HG03066 (cell line): ENCODE data around the gene IMMP2L.
A peak's percentile ranks its signal among the peaks of the same experiment; 100 is the strongest.
"Not testable (repeated sequence)": the region's sequence is repeated elsewhere in the genome, so short reads cannot be mapped to it uniquely, and the experiment has no call there.

Experiments
- ATAC-seq: cut with Tn5 transposase; IDR thresholded peaks from one replicate; pipeline ENCODE4 v1.9.1; 2021; ENCODE audit warnings: low read depth; ENCODE audit not compliant: unreplicated experiment

Gene IMMP2L

DNA sequence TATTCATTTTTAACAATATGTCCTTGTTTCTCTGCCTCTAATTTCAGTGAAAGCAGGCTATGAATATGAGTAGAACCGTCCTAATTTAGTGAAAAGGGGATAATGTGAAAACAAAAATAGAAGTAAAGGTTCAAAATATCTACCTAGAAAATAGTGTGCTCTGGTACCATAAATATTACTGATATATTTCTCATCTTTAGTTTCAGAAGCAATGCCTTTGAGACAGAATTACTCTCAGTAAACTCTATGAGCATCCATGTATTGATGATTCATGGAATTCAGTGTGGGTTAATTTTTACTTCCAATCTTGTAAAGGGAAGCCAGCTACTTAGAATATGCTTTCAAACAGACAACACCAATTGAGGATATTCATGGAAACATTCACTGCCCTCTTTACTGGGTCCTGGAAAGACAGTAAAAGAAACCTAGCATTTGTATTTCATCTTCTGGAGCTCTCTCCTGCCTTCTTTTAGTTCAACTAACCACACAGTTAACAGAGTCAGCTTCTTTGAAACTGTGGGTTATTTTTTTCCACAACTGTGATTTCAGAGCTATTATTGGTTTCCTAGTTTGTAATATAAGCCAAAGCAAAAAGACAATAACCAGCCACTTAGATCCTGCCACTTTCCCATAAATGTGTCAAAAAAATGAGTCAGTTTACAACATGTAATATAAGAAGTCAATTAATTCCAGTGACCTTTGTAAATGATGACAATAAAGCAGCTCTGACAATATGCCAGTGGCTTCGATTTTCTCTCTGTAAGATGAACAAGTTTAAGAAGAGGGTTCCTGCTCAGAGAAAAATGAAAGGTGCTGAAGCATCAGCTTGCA, 469.7 kb downstream of the IMMP2L start:
- peak; percentile 59 for ATAC-seq

DNA sequence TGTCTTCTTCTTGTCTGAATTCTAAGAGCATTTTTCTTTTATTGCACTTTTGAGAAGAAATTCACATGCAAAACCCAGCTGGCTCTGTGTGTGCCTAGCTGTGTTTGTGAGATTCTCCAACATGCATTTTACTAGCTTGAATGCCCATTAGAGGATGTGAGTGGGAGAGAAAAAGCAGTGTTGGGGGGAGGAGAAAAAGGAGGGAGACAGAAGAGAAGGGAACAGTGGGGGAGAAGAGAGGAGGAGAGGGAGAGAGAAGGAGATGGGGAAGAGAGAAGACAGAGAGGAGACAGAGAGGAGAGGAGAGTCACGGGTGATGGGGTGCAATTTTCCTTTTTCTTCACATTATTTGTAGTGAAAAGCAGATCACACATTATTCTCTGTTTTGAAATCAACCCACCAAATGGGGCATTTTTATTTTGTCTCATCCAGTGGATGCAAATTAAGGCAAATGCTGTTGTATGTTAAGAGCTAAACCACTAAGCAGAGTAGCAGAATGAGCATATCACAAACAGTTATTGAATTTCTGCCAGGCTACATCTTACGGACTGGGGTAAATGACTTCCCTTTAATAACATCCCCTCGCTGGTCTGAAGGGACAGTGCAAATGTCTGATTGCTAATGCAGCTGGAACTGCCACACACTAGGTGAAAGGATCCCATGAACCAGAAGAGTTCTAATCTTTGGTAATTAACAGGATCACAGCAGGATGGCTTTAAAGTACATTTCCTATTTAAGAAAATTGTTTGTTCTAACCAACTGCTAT, 470.5 kb downstream of the IMMP2L start:
- ATAC-seq = peak; percentile 11

DNA sequence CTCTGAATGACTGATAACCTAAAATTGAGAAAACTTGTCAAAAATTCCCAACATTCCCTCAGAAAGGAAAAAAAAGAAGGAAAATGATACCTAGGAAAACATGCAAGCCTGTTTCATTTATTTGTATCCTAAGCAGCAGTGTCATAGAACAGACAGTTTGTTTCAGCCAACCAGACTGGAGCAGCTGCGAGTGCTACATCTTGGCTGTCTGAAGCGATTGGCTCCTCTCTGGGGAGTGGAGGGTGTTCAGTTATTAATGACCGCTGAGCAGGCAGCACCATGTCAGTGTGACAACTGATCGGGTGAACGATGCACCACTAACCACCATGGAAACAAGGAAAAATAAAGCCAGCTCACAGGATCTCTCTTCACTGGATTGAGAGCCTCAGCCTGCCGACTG, 471.4 kb downstream of the IMMP2L start, which contains the start of gene LRRN3:
TSS of gene LRRN3 (plus strand) at position 282 of the 400 bp plus-strand sequence. CDS start 31,646 bp downstream, outside the sequence.
- ATAC-seq = no peak

DNA sequence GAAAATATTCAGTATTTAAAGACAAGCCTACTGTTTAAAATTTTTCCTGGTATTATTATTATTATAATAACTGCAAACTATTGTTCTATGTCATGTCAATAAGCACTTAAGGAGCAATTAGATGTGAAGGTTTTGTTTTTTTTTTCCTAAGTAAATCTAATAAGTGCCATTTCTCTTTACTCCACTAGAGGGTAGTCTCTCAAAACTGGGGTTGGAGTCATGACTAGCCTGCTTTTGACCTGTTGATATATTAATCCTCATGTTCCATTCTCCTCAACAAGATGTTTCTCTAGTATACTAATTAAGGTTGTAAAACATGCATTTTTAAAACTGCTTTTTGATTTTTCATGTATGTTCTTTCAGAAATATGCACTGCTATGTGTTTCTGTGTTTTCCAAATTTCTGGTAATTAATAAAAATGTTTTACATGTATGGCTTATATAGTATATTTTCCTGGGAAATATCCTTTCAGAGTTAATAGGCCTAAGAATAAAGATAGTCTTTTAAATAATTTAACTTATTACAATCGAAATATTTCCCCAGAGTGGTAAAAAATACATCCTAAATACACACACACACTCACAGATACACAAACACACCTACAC, 472.4 kb downstream of the IMMP2L start:
- ATAC-seq = peak; percentile 38

DNA sequence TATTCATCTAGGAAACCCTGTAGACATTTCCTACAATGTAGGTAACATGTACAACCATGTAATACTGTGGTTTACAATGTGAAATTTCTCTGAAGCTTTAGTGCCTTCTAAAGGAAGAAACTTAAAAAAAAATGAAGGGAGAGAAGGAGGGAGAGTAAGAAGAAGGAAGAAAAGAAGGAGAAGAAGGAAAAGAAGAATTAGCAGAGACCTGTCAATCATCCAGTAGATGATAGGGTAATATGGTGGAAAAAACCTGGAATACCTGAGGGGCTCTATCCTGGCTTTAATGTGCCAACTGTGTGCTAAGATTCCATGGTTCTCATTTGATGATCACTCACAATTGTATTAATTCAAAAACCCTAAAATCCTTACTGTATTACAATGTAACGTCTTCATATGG, 474.0 kb downstream of the IMMP2L start:
- no peak for ATAC-seq

DNA sequence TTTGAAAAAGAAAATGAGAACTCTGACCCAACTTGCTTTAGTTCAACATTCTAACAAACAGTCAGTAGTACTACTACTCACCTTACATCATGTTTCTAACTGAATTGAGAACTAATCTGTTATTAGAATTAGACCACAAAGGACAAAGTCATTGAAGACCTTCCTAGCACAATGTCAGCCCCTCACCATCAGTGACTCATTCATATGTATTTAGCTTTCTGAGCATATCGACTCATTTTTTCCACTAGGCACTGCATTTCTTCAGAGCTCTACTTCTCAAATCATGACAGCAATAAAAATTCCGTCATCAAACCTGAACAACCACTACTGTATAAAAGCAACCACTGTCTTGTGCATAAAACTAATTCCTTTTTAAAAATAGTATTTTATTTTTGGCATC, 475.8 kb downstream of the IMMP2L start:
- ATAC-seq = no peak

DNA sequence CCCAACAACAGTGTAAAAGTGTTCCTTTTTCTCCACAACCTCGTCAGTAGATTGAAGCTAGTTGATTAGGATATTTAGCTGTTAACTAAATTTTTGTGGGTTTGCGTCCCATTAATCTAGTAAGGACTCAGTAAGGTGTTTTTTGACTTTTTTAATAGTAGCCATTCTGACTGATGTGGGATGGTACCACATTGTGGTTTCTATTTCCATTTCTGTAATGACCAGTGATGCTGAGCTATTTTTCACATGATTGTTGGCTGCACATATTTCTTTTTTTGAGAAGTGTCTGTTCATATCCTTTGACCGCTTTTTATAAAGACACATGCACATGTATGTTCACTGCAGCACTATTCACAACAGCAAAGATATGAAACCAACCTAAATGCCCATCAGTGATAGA, 476.9 kb downstream of the IMMP2L start:
- no peak for ATAC-seq

DNA sequence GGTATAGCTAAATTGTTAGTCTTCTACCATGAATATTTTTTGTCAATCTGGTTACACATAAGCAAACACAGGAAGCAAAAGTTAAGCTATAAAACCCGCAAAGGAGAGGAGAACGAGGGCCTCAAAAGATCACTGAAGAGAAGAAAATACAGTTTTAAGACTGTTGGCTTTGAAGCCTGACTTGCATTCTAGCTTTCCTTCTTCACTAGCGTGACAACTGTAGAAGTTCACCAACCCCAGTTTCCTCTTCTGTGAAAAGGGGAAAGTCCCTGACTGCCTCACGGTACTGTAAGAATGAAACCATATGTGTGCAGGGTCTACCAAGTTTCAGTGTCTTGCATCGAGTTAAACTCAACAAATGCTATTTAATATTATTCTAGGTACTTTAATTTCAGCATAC, 478.9 kb downstream of the IMMP2L start:
- ATAC-seq = peak; percentile 98

DNA sequence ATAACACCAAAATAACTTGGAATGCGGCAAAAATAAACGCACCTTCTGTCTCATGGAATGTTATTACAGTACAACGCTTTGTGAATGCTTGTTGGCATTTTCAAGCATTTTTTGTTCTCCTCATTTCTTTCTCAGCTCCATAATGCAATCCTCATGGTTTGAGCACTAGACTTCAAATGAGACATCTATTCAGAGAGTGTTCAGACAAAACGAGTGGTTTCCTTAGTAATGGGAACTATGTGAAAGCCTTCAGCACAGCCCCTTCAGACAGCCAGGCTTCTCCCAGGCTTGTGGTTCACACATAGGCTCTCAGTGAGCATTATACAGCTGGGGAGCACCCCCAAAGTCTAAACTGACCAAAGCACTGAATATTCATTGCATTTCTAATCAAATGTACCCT, 479.9 kb downstream of the IMMP2L start:
- no peak for ATAC-seq

DNA sequence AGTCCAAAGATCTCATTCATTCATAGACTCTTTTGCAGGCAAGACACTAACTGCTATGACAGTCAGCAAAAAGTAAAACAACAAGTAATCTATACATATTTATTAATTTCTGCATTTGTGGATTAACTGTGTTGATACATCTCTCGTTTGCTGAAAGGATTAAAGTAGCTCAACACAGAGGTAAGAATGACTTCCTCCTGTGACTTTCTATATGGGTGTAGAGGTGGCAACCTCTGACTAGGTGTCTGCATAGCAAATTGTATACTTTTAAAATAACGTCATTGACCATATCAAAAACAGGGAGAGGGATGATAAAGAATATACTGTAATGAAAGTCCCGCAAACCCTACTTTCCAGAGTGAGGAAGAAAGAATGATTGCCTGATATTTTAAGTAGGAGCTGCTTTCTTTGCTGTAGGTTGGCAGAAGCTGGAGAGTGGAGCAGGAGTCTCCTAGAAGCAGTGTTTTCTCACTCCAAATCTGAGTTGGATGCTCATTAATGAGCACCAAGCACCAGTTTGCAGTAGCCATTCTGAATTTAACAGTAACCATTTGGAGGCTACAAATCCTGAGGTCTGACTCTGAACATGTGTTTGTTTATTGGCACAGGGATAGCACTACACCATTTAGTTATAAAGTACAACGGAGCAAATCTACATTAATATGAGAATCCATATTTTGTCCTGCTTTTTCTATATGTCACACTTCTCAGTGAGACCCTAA, 480.6 kb downstream of the IMMP2L start:
- no peak for ATAC-seq

DNA sequence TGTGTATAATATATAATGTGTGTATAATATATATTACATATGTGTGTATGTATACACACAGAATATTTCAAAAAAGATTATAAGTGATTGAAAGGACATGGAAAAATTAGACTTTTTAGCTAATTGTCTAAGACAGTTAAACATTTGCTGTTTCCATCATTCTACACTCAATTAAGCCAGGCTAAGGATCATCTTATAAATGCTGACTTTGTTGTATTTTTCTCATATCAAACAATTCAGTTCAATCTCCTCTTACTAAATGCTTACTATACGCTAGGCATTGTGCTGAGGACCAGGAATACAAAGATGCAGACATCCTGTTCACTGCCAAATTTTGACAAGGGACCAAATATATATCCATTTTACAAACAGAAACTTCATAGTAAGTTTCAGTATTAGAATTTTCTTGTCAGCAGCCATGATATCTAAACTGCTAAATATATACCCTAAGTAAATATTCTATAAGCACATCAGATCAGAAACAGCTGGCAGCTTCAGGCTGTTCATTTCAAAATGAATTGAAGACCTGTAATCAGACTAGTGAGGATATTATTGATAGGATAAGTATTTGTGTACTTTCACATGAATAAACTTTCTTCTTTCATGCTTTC, 481.7 kb downstream of the IMMP2L start:
- no peak for ATAC-seq

DNA sequence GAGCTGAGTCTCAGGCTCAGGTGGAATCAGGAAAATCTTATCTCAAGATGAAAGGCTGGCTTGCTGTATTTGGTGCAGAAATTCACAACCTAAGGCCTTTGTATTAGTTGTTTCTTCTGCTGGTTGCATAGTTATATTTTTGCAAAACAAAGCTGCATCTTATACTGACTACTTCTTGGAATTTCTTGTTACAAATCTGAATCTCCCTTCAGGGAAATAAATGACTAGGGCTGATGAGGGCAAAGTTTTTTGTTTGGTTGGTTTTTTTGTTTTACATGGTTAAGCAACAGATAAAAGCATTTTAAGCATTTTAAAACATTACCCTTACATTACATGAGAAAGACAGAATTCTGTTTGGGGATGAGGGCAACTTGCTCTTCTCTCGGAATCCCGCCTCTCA, 485.3 kb downstream of the IMMP2L start:
- ATAC-seq = no peak

DNA sequence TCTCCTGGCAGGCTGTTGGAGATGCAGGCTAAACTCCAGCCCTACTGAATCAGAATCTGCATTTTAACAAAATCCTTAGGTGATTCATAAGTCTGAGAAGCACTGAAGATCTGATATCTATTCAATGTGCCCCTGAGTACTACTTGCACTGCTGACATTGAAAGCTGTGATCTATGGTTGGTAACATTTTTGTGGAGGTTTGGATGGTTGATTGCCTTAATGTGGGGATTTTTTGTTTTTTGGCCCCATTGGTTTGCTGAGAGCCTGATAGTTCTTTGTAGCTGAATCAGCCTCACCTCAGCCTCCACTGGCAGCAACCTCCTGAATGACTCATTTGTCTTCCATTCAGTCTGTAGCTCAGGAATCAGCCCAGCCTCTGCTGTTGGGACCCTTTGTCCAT, 486.1 kb downstream of the IMMP2L start:
- no peak for ATAC-seq

DNA sequence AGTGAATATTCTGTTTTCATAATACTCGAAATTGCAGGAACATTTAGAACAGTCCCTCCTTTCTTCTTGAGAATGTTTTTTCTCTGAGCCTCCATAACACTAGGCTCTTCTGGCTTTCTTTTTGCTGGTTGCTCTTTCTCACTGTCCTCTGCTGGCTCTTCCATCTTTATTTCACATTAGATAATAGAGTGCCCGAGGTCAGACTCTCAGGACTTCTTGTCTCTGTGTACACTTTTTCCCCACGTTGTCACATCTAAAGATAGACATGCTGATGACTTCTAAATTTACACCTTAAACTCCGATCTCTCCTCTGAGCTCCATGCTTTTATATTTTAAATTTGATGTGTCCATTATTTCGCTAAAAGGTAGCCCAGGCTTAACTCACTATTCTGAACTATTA, 486.8 kb downstream of the IMMP2L start:
- ATAC-seq = no peak

DNA sequence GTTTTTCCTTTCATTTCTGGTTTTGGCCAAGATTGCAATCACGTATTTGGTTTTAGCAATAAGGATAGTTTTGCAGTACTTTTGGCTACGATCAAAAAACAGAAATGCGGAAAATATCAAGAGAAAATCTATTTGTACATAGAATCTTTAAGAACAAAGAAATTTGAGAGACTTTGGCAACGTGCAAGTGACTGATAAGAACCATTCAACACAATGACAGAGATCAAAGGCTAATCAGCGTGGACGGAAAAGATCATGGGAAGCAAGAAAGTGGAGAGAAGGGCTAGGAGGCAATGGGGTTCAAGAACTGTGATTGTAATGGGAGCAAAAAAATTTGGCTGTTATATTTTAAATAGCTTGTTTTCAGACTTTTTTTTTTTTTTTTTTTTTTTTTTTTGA, 487.5 kb downstream of the IMMP2L start:
- no peak for ATAC-seq

DNA sequence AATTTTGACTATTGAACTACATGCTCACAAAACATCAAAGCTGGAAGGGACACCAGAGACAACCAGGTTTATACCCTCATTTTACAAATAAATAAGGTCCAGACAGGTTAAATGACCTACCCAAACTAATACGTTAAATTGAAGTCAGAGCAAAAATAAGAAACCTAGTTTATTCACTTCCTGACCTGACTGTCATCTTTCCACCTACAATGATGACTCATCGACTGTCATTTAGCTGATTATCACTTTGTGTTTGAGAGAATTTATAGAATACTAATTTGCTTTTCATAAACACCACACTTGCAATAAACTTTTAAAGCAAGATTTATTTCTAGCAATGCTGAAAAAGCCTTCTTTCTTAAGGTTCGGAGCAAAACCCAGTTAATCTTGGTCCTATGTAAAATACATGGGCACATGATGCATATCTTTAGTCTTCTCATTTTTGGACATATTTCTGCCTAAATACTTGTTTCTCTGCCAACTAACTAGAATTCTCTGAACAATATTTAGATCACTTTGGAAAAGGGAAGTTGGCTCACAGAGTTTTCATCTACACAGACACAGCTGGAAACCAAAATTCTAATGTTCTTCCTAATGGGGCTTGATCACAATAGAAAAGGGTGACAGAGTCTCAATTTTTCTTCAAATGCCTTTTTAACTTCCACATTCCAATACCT, 488.1 kb downstream of the IMMP2L start:
- no peak for ATAC-seq

DNA sequence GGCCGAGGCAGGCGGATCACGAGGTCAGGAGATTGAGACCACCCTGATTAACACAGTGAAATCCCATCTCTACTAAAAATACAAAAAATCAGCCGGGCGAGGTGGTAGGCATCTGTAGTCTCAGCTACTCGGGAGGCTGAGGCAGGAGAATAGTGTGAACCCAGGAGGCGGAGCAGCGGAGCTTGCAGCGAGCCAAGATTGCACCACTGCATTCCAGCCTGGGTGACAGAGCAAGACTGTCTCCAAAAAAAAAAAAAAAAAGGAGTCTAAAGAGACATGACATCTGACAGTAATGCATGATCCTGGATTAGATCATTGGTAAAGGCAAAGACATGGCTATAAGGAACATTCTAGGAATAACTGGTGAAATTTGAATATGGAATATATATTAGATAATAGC, 489.6 kb downstream of the IMMP2L start:
- ATAC-seq = not testable (repeated sequence)

DNA sequence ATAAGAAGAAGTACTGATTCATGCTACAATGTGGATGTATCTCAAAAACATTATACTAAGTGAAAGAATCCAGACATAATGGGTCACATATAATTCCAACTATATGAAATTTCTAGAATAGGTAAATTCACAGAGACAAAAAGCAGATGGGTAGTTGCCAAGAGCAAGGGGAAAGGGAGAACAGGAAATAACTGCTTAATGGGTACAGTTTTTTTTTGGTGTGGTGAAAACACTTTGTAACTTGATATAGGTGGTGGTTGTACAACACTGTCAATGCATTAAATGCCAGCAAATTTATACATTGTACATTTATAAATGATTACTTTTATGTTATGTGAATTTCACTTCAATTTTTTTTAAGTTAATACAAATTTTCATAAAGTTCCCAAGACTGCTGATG, 490.7 kb downstream of the IMMP2L start:
- no peak for ATAC-seq

DNA sequence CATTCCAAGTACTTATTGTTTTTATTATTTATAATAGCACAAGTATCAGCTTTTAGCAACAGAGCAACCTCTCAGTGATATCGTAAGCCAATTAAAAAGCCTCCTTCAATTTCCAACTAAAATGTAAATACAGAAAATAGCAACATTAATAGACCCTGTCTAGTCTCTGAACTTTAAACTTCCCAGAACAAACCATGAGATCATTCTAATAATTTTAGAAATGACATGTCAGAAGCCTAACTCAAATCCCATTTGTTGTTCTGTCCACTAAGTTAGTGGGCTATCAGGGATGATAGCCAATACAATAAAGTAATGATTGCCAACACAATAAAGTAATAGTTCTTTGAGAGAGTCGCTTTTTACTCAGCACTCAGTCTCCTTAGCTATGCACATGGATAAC, 493.7 kb downstream of the IMMP2L start:
- ATAC-seq = no peak

DNA sequence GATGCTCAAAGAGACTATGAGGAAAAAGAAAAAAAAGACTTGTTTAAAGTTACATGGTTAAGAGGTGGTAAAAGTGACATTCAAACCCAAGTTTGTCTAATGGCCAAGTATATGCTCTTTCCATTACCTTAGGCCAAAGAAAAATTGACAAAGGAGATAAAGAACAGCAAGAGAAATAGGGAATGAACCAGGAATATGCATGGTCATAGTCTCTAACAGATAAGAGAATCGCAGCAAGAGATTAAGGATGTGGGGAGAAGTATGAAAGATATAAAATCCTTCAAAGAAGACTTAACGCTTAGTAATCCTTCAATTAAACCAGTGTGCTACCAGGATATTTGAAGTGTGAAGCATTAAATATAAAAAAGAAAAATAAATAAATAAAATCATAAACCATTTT, 494.6 kb downstream of the IMMP2L start:
- no peak for ATAC-seq
